ENCODE measurements around the gene LINC00237.

Gene LINC00237

DNA sequence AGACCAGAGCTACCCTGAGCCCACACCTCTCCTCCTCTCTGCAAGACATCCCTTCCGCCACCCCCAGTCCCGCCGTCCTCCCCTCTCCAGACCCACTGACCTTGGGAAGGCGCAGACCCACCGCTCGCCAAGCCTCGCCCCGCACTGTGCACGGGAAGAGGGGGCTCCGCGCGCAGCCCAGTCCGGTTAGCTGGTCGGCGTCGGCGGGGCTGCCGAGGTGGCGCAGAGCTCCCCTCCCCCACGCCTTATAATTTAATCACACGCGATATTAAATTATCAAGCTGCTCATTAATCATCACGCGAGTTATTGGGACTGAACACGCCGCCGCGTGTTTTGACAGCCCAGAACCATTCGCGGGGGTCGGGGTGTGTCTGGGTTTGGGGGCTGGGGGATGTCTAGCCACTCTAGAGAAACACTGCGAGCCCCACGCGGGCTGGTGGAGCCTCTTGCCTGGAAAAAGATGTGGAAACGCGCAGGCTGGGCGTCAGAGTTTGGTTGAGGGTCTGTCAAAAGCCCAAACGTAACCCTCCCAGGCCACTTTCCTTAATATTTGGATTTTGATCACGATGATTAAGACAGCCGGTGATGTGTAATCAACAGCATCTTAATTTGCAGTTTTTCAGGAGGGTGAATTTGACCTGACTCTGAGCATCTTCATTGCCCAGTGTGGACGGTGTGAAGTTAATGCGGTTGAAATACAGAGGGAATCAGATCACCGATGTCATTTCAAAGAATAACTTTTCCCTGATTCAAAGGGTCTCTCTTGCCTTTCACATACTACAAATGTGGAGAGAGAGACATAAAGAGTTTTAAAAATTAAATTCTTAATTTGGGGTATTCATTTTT is at the start of gene LINC00237:
Gene LINC00237, minus strand, starts transcription at position 188 of the 847 bp plus-strand sequence.
- H3K36me3 ChIP-seq (ENCODE audit: control insufficient read depth in 1 of 2, insufficient read depth in 2 of 2, low read length in 2 of 2), result no peaks in the 10 kb centered on the region
- peaks cover 60% of the 10 kb centered on the region for H3K27me3 ChIP-seq (ENCODE audit: low read depth, low read length)

DNA sequence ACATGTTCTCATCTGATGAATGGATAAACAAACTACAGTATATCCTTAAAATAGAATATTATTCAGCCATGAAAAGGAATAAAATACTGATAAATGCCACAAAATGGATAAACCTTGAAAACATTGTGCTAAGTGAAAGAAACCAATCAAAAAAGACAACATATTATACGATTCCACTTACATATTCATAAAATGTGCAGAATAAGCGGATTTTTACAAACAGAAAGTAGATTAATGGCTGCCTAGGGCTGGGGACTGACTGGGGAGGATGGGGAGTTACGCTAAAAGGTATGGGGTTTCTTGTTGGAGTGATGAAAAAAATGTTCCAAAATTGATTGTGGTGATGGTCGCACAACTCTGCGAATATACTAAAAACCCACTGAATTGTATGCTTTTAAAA is 49.1 kb upstream of the LINC00237 start:
- Histone ChIP-seq H3K4me1 (ENCODE audit: control insufficient read depth in 1 of 2, insufficient read depth in 2 of 2, low read length in 2 of 2) (peaks cover 0 to 5% of the 10 kb centered on the region in 2 donors), H3K36me3 (ENCODE audit: control insufficient read depth in 1 of 2, insufficient read depth in 2 of 2, low read length in 2 of 2) (peaks cover 0 to 11% of the 10 kb centered on the region in 2 donors), H3K27me3 (ENCODE audit: low read depth, low read length) (no peaks in the 10 kb centered on the region), H3K4me3 (ENCODE audit: low read depth in 1 of 2, low read length in 2 of 2) (no peak overlapping the region), H3K9me3 (ENCODE audit: control insufficient read depth in 1 of 2, low read length in 2 of 2) (no peaks in the 10 kb centered on the region), H3K27ac (ENCODE audit: low read length) (no peak overlapping the region)

More for the DNA sequence above, at the start of gene LINC00237:
- Histone ChIP-seq H3K4me3 (ENCODE audit: low read depth in 1 of 2, low read length in 2 of 2) (peak within 1 kb of the TSS in 1 of 2 donors; percentile 46), H3K27ac (ENCODE audit: low read length) (no peak within 1 kb of the TSS), H3K4me1 (ENCODE audit: control insufficient read depth in 1 of 2, insufficient read depth in 2 of 2, low read length in 2 of 2) (peaks cover 0 to 37% of the 10 kb centered on the region in 2 donors), H3K9me3 (ENCODE audit: control insufficient read depth in 1 of 2, low read length in 2 of 2) (no peaks in the 10 kb centered on the region)

DNA sequence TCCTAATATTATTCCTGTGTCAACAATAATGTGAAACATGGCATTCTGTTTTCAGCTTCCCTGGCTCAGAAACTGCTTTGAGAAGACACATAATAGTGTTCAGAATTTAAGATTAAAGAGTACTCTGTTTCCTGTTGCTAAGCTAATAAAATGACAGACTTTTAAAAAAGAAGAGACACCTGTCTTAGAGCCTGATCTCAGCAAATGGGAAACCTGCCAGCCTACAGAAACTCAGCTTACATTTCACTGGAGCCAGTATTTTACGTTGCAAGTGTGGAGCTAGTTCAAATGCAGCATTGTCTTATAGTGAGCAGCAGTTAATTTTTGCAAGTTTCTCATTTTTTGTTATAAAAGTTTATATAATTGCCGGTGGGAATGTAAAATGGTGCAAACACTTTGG is 48.5 kb upstream of the LINC00237 start:
- Histone ChIP-seq H3K36me3 (ENCODE audit: control insufficient read depth in 1 of 2, insufficient read depth in 2 of 2, low read length in 2 of 2) (peaks cover 0 to 12% of the 10 kb centered on the region in 2 donors), H3K9me3 (ENCODE audit: control insufficient read depth in 1 of 2, low read length in 2 of 2) (no peaks in the 10 kb centered on the region), H3K27ac (ENCODE audit: low read length) (no peak overlapping the region), H3K27me3 (ENCODE audit: low read depth, low read length) (no peaks in the 10 kb centered on the region), H3K4me3 (ENCODE audit: low read depth in 1 of 2, low read length in 2 of 2) (no peak overlapping the region), H3K4me1 (ENCODE audit: control insufficient read depth in 1 of 2, insufficient read depth in 2 of 2, low read length in 2 of 2) (peaks cover 0 to 5% of the 10 kb centered on the region in 2 donors)

DNA sequence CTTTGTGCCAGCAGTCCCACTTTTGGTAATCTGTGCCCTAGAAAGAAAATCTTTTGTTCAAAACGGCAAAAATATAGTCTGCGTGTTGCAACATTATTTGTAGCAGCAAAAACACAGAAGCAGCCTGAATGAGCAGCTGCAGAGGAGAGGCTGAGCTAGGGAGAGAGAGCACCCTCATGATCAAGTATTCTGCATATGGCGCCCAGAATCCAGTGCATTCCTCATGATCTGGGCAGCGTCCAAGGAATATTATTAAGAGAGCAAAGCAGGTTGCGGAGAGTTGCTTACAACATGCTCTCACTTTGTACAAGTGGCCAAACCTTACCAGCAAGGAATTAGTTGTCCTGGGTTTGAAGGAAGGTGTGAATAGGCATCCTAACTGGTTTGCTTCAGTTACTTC is 45.6 kb upstream of the LINC00237 start:
- Histone ChIP-seq H3K9me3 (ENCODE audit: control insufficient read depth in 1 of 2, low read length in 2 of 2) (no peaks in the 10 kb centered on the region), H3K27me3 (ENCODE audit: low read depth, low read length) (no peaks in the 10 kb centered on the region), H3K36me3 (ENCODE audit: control insufficient read depth in 1 of 2, insufficient read depth in 2 of 2, low read length in 2 of 2) (peaks cover 6 to 22% of the 10 kb centered on the region in 2 donors), H3K27ac (ENCODE audit: low read length) (no peak overlapping the region), H3K4me1 (ENCODE audit: control insufficient read depth in 1 of 2, insufficient read depth in 2 of 2, low read length in 2 of 2) (no peaks in the 10 kb centered on the region), H3K4me3 (ENCODE audit: low read depth in 1 of 2, low read length in 2 of 2) (no peak overlapping the region)

DNA sequence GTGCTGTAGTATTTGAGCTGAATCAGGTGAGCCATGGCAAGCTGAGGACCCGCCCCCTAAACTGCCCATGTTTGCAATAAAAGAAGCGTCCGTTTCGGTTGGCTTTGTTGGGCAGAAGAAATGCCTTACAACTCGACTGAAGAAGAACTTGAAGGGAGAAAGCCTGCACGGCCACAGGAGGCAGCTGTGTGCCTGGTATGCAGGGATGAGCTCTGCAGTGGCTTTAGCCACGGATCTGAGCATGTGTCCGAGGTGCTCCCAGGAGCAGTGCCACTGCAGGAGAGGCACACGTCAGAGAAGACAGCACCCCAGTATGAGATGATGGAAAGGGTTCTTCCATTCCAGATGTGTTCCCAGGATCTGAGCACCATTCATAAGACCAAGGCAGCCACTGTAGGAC is 43.2 kb upstream of the LINC00237 start:
- no peaks in the 10 kb centered on the region for H3K27me3 ChIP-seq (ENCODE audit: low read depth, low read length)
- H3K36me3 ChIP-seq (ENCODE audit: control insufficient read depth in 1 of 2, insufficient read depth in 2 of 2, low read length in 2 of 2), result peaks cover 6 to 18% of the 10 kb centered on the region in 2 donors
- no peaks in the 10 kb centered on the region for H3K4me1 ChIP-seq (ENCODE audit: control insufficient read depth in 1 of 2, insufficient read depth in 2 of 2, low read length in 2 of 2)
- H3K4me3 ChIP-seq (ENCODE audit: low read depth in 1 of 2, low read length in 2 of 2), result no peak overlapping the region
- no peaks in the 10 kb centered on the region for H3K9me3 ChIP-seq (ENCODE audit: control insufficient read depth in 1 of 2, low read length in 2 of 2)
- H3K27ac ChIP-seq (ENCODE audit: low read length), result no peak overlapping the region

DNA sequence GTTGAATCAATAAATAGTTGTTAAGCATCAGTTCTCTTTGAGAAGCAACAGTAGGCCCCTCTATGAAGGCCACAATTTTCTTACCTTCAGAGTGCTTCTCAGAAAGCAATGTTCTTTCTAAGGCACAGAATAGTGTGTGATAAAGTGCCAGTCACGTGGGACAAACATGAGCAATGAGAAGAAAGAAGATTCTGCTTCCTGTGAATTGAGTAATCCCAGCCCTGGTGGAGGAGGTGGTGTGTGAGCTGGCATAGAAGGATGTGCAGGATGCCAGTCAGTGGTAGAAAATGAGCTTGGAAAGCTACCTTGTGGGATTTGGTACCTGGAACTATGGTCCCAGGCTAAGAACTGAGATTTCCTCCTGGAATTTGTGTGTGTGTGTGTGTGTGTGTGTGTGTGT is 41.4 kb upstream of the LINC00237 start:
- no peak overlapping the region for H3K27ac ChIP-seq (ENCODE audit: low read length)
- no peaks in the 10 kb centered on the region for H3K27me3 ChIP-seq (ENCODE audit: low read depth, low read length)
- no peak overlapping the region for H3K4me3 ChIP-seq (ENCODE audit: low read depth in 1 of 2, low read length in 2 of 2)
- no peaks in the 10 kb centered on the region for H3K4me1 ChIP-seq (ENCODE audit: control insufficient read depth in 1 of 2, insufficient read depth in 2 of 2, low read length in 2 of 2)
- peaks cover 6 to 18% of the 10 kb centered on the region in 2 donors for H3K36me3 ChIP-seq (ENCODE audit: control insufficient read depth in 1 of 2, insufficient read depth in 2 of 2, low read length in 2 of 2)
- H3K9me3 ChIP-seq (ENCODE audit: control insufficient read depth in 1 of 2, low read length in 2 of 2), result no peaks in the 10 kb centered on the region

DNA sequence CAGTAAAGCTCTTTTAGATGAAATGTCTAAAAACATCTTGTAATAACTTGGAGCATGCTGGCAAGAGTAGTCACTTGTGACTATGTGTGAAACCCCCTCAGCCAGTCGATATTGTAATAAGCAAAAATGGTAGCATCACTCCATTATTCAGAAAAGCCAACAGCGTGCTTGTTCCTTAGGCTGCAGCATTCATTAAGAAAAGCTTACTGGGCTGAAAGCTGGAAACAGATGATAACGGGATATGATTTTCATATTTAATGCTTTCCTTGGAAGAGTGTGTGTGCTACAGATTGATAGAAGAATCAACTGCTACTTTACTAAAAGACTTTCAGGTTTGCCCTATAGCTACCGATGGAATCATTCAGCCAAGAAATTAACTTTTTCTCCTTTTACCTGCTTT is 40.1 kb upstream of the LINC00237 start:
- Histone ChIP-seq H3K27ac (ENCODE audit: low read length) (no peak overlapping the region), H3K4me3 (ENCODE audit: low read depth in 1 of 2, low read length in 2 of 2) (no peak overlapping the region), H3K9me3 (ENCODE audit: control insufficient read depth in 1 of 2, low read length in 2 of 2) (no peaks in the 10 kb centered on the region), H3K36me3 (ENCODE audit: control insufficient read depth in 1 of 2, insufficient read depth in 2 of 2, low read length in 2 of 2) (peaks cover 6 to 19% of the 10 kb centered on the region in 2 donors), H3K27me3 (ENCODE audit: low read depth, low read length) (no peaks in the 10 kb centered on the region), H3K4me1 (ENCODE audit: control insufficient read depth in 1 of 2, insufficient read depth in 2 of 2, low read length in 2 of 2) (no peaks in the 10 kb centered on the region)

DNA sequence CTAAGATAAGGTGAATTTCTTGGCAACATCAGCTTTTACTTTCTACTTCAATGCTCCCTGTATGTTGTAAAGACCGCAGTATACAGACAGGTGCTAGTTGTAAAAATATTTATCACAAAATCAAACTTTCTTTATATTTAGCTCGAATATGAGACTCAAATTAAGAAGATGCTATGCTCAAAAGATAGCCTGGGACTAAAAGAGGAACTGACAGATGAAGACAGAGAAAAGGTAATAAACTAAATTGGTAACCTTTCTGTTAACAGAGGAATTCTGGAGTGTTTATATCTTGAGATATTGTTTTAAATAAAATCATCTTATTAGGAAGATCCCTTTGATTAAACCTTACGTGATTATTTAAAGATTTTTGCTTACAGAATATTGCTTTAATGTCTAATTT is 39.3 kb upstream of the LINC00237 start:
- H3K36me3 ChIP-seq (ENCODE audit: control insufficient read depth in 1 of 2, insufficient read depth in 2 of 2, low read length in 2 of 2), result peaks cover 6 to 22% of the 10 kb centered on the region in 2 donors
- H3K9me3 ChIP-seq (ENCODE audit: control insufficient read depth in 1 of 2, low read length in 2 of 2), result no peaks in the 10 kb centered on the region
- no peak overlapping the region for H3K4me3 ChIP-seq (ENCODE audit: low read depth in 1 of 2, low read length in 2 of 2)
- H3K4me1 ChIP-seq (ENCODE audit: control insufficient read depth in 1 of 2, insufficient read depth in 2 of 2, low read length in 2 of 2), result no peaks in the 10 kb centered on the region
- no peaks in the 10 kb centered on the region for H3K27me3 ChIP-seq (ENCODE audit: low read depth, low read length)
- no peak overlapping the region for H3K27ac ChIP-seq (ENCODE audit: low read length)

DNA sequence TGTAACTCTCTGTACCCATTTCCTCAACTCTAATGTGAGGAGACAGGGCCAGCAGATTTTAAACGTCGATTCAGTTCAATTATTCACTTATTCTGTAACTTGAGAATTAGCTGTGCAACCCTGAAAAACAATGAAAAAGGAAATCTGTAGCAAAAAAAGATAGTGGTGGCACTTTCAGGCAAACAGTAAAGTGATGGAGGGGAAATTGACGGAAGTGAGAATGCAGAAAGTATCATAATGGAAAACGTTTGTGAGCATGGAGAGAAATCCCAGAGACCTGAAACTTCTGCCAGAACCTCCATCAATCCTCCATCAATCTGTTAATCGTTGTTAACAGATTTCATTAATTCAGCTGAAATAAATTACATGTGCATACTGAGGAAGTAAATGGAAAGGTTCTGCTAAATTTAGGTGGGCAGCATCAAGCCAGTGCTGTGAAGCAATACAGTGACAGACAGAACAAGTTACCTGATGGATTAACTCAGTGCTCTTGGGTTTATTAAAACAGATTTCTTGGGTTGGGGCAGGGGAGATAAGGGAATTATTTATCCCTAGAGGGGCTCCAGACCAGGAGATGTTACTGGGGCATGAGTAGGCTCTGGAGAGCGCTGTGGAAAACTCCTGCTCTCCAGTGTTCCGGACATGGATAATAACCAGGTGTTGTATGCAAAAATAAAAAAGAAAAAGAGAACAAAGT is 37.2 kb upstream of the LINC00237 start:
- no peaks in the 10 kb centered on the region for H3K4me1 ChIP-seq (ENCODE audit: control insufficient read depth in 1 of 2, insufficient read depth in 2 of 2, low read length in 2 of 2)
- H3K36me3 ChIP-seq (ENCODE audit: control insufficient read depth in 1 of 2, insufficient read depth in 2 of 2, low read length in 2 of 2), result peaks cover 0 to 19% of the 10 kb centered on the region in 2 donors
- H3K27me3 ChIP-seq (ENCODE audit: low read depth, low read length), result no peaks in the 10 kb centered on the region
- H3K9me3 ChIP-seq (ENCODE audit: control insufficient read depth in 1 of 2, low read length in 2 of 2), result no peaks in the 10 kb centered on the region
- H3K4me3 ChIP-seq (ENCODE audit: low read depth in 1 of 2, low read length in 2 of 2), result no peak overlapping the region
- no peak overlapping the region for H3K27ac ChIP-seq (ENCODE audit: low read length)

DNA sequence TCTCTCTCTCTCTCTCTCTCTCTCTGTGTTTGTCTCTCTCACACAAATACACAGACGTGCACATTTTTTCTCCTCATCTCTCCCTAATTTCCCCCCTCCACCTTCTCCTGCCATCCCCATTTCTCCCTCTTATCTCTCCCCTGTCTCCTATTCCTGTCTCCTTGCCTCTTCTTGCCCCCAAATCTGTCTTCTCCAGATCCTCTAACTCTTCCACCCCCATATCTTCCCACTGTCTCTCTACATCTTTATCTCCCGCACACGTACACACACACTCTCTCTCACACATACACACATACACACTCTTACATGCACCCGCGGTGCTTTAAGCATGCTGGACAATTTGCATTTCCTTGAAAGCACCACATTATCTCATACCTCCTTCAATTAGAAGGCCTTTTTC is 35.7 kb upstream of the LINC00237 start:
- Histone ChIP-seq H3K27ac (ENCODE audit: low read length) (no peak overlapping the region), H3K4me3 (ENCODE audit: low read depth in 1 of 2, low read length in 2 of 2) (no peak overlapping the region), H3K4me1 (ENCODE audit: control insufficient read depth in 1 of 2, insufficient read depth in 2 of 2, low read length in 2 of 2) (no peaks in the 10 kb centered on the region), H3K27me3 (ENCODE audit: low read depth, low read length) (no peaks in the 10 kb centered on the region), H3K9me3 (ENCODE audit: control insufficient read depth in 1 of 2, low read length in 2 of 2) (no peaks in the 10 kb centered on the region), H3K36me3 (ENCODE audit: control insufficient read depth in 1 of 2, insufficient read depth in 2 of 2, low read length in 2 of 2) (peaks cover 0 to 16% of the 10 kb centered on the region in 2 donors)

DNA sequence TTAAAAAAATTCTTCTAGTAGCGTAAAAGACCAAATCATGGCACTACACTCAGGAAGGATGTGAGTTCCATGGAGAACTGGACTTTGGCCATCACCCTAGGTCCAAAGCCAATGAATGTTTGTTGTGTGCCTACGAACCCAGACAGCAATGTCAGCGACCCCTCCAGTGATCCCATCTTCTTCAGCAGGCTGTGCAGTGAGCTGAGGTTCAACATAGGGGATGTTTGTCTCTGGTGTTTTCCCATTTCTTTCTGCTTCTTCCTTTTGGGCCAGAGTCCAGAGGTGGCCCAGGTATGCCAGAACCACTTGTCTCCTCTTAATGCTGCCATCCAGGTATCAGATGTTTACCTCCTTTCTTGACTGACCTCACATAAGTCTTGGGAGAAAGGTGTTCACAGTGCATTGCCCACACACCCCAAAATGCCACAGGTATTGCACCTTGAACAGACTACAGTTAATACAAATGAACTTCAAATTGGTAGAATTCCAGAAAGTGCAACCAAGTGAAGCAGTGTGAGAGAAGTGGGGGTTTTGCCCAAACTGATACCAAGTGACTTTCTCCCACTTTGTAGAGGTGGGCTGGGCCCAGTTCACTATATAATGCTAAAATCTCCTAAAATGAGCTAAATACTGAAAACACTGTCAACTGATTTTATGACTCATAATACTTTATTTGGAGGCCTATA is 33.9 kb upstream of the LINC00237 start:
- H3K4me3 ChIP-seq (ENCODE audit: low read depth in 1 of 2, low read length in 2 of 2), result no peak overlapping the region
- H3K27ac ChIP-seq (ENCODE audit: low read length), result no peak overlapping the region
- H3K9me3 ChIP-seq (ENCODE audit: control insufficient read depth in 1 of 2, low read length in 2 of 2), result no peaks in the 10 kb centered on the region
- H3K4me1 ChIP-seq (ENCODE audit: control insufficient read depth in 1 of 2, insufficient read depth in 2 of 2, low read length in 2 of 2), result no peaks in the 10 kb centered on the region
- peaks cover 0 to 17% of the 10 kb centered on the region in 2 donors for H3K36me3 ChIP-seq (ENCODE audit: control insufficient read depth in 1 of 2, insufficient read depth in 2 of 2, low read length in 2 of 2)
- H3K27me3 ChIP-seq (ENCODE audit: low read depth, low read length), result no peaks in the 10 kb centered on the region

All from muscle layer of duodenum (tissue), 2 donors.